Psoas muscle (tissue), 8 donors: Measurements from ENCODE around the gene SPATA13. TPM values are rescaled to one million over a fixed set of nuclear protein-coding genes. Genes with fewer than 3 reads are reported as not detected.

Experiments
- ATAC-seq, 4 donors: fragments of 200-7000 bp; cut with Tn5 transposase; one replicate each; pipeline ENCODE4 v1.9.1; 2020; ENCODE audit warnings: moderate library complexity in 3 of 4, mild to moderate bottlenecking in 2 of 4
- DNase-seq, 2 donors: peaks; one replicate each; pipeline ENCODE4 v3.0.0-alpha.2; 2020
- H3K27ac ChIP-seq: fragments of 200-600 bp; one replicate; pipeline ENCODE4 v1.8.0; 2022
- H3K27me3 ChIP-seq, 3 donors: fragments of 200-600 bp in 1 of 3; one replicate each; pipeline versions ENCODE4 v1.6.1 to v1.8.0; 2013 to 2022; ENCODE audit warnings: low read length in 2 of 3, mild to moderate bottlenecking in 2 of 3, moderate library complexity in 1 of 3; ENCODE audit not compliant: insufficient read depth in 3 of 3
- H3K36me3 ChIP-seq, 2 donors: fragments of 200-600 bp in 1 of 2; one replicate each; pipeline versions ENCODE4 v1.6.1 to v1.8.0; 2013 to 2022; ENCODE audit warnings: low read depth in 1 of 2, mild to moderate bottlenecking in 1 of 2, moderate library complexity in 1 of 2; ENCODE audit not compliant: insufficient read depth in 1 of 2
- H3K4me1 ChIP-seq: fragments of 200-600 bp; one replicate; pipeline ENCODE4 v1.8.0; 2022
- H3K4me3 ChIP-seq: fragments of 200-600 bp; one replicate; pipeline ENCODE4 v1.8.0; 2022; ENCODE audit warnings: mild to moderate bottlenecking
- H3K9me3 ChIP-seq: fragments of 200-600 bp; one replicate; pipeline ENCODE4 v1.8.0; 2022
- WGBS, 3 donors: extraction: QIAGEN DNeasy Blood & Tissue Kit; methylation state at CpG; one replicate each; pipeline versions ENCODE4 v1.1.6 to v1.1.7; 2013; 5-methylcytosine and 5-hydroxymethylcytosine counted together
- intact Hi-C, 2 donors: fragments of 100-400 bp; cut with DNase I; formaldehyde crosslinking; loops; one replicate each; pipeline versions ENCODE4 v1.11.0 to v1.14.2; 2022
- polyA plus RNA-seq, 3 donors: library from polyadenylated mRNA; stranded (reverse); fragments of 200-250 nt; gene quantifications; one replicate each; pipeline ENCODE4 v1.2.3, GENCODE V29; 2013
- total RNA-seq, 4 donors: library from RNA; stranded (reverse); fragmentation: NEBNext Ultra II Directional in 2 of 4; extraction: Animal tissue kit (Norgen Biotek cat#: 25700) in 2 of 4; gene quantifications; one replicate each; pipeline versions ENCODE4 v1.2.1 to v1.2.4, GENCODE V29; 2021 to 2023
- TF ChIP-seq, protein P1 (sequence below): fragments of 200-600 bp; IDR thresholded peaks from one replicate; pipeline ENCODE4 v1.8.0; 2022; ENCODE audit warnings: antibody characterized with exemption
- donor health status: healthy with polysubstance abuse.
- donor health status: DM: no; HTN: no; CAD: no; lungs with moderate emphysema.
- donor health status: Bipolar disorder and iron deficiency.
- donor health status: healthy.
- donor health status: DM: yes; HTN: yes; CAD: no.
- donor health status: DM: no; HTN: no; CAD: no.
- donor health status: DM: no; HTN: no; CAD: no.
- donor health status: DM: yes; HTN: yes; CAD: no.

Gene SPATA13
- total and polyA plus RNA-seq, 7 donors = 0.87 to 5.8 (median 2.5) TPM

DNA sequence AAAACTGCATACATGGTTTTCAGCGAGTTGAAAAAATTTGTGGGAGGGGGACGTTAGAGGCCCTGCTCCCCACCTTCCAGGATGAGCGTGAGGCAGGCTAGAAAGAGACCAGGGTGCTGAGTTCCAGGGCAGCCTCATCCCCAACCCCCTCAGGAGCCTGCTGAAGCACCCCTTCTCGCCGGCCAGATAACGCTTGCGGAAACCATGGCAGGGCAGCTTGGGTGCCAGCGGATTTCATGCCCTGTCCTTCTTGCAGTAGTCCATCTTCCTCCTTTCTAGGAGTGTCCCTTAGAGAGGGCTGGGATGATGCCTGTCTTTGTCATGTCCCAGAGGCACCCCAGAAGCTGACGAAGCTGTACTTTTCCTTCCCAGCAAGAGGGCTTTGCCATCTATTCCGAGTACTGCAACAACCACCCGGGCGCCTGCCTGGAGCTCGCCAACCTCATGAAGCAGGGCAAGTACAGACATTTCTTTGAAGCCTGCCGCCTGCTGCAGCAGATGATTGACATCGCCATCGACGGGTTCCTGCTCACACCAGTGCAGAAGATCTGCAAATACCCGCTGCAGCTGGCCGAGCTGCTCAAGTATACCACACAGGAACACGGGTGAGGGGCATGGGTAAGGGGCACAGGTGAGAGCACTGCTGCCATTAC, 129.9 kb downstream of the SPATA13 start:
- intact Hi-C loops = no loop called here
- H3K4me3 ChIP-seq = no peak overlapping the region
- WGBS, 3 donors = 91 to 93% (median 93%) methylated on average over 20 of the region's 20 CpGs
- peaks cover 0 to 38% of the 10 kb centered on the region in 2 donors for H3K36me3 ChIP-seq
- no peak for ATAC-seq
- no peaks in the 10 kb centered on the region for H3K27me3 ChIP-seq
- DNase-seq = no peak
- no peak overlapping the region for H3K27ac ChIP-seq
- H3K9me3 ChIP-seq = no peaks in the 10 kb centered on the region
- no peaks in the 10 kb centered on the region for H3K4me1 ChIP-seq
- TF ChIP-seq, protein P1, sequence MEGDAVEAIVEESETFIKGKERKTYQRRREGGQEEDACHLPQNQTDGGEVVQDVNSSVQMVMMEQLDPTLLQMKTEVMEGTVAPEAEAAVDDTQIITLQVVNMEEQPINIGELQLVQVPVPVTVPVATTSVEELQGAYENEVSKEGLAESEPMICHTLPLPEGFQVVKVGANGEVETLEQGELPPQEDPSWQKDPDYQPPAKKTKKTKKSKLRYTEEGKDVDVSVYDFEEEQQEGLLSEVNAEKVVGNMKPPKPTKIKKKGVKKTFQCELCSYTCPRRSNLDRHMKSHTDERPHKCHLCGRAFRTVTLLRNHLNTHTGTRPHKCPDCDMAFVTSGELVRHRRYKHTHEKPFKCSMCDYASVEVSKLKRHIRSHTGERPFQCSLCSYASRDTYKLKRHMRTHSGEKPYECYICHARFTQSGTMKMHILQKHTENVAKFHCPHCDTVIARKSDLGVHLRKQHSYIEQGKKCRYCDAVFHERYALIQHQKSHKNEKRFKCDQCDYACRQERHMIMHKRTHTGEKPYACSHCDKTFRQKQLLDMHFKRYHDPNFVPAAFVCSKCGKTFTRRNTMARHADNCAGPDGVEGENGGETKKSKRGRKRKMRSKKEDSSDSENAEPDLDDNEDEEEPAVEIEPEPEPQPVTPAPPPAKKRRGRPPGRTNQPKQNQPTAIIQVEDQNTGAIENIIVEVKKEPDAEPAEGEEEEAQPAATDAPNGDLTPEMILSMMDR = no peak

DNA sequence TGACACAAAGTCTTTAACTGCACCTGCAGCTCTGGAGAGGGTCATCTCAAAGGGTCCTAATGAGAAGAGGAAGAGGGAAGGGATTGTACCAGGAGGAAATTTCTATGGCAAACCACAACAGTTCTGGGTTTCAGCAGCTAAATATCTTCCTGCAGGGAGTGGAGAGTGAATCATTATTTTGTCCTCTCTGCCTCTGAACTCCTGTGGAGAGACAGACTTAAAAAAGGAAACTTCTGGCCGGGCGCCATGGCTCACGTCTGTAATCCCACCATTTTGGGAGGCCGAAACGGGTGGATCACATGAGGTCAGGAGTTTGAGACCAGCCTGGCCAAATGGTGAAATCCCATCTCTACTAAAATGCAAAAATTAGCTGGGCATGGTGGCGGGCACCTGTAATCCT, 132.0 kb downstream of the SPATA13 start:
- Histone ChIP-seq H3K9me3 (no peaks in the 10 kb centered on the region), H3K4me3 (no peak overlapping the region), H3K27me3 (no peaks in the 10 kb centered on the region), H3K4me1 (no peaks in the 10 kb centered on the region), H3K27ac (no peak overlapping the region), H3K36me3 (peaks cover 0 to 34% of the 10 kb centered on the region in 2 donors)
- 88 to 91% (median 89%) methylated on average over 6 of the region's 6 CpGs for WGBS, 3 donors
- ATAC-seq (no peak), DNase-seq (no peak)
- TF ChIP-seq, protein P1 = no peak
- intact Hi-C loops = no loop called here

DNA sequence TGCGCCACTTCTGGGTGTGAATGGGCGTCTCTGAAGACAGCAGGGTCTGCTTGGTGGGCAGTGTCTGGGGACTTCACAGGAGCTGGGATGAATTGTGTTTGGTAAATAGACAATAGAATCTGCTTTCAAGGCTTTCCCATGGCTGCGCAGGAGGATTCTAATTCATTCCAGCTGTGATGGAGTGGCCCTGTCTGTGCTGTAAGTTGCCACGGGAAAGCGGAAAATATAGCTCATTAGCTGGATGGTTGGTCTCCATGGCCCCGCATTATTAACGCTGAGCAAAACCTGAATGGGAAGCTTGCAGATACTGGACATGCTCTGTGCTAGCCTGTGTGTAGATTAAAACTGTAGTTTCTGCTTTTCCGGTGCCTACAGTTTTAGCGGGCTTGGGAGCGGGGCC, 133.2 kb downstream of the SPATA13 start:
- 82 to 86% (median 84%) methylated on average over 10 of the region's 10 CpGs for WGBS, 3 donors
- Histone ChIP-seq H3K27ac (no peak overlapping the region), H3K9me3 (no peaks in the 10 kb centered on the region), H3K36me3 (peaks cover 0 to 44% of the 10 kb centered on the region in 2 donors), H3K4me1 (no peaks in the 10 kb centered on the region), H3K27me3 (no peaks in the 10 kb centered on the region), H3K4me3 (no peak overlapping the region)
- ATAC-seq = no peak
- TF ChIP-seq, protein P1 = no peak
- DNase-seq = no peak
- intact Hi-C loops = no loop called here

DNA sequence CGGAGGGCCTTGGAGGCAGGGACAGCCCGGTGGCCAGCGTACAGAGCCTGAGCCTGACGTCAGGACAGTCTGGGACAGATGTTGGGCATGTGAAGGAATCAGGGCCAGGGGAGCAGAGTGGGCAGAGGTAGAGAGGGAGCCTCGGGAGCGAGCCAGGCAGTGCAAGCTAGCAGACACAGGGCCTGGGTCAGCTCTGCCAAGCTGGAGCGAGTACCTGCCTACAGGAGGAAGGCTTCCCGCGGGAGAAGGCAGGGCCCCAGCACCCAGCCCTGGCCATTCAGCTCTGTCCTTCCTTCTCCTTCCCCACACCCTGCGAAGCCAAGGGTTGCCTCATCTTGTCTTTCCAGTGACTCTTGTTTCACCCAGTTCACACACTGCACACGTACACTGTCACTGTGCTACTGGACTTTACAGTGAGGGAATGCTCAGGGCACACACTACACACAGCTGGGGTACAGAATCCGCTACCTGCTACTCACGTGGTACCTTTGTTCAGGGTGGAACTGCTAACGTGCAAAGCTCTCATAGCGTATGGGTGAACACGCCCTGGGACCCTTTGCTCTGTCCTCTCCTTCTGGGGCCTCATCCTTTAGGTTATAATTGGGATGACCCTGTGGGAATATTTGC, 139.1 kb downstream of the SPATA13 start:
- DNase-seq (no peak), ATAC-seq (no peak)
- TF ChIP-seq, protein P1 = no peak
- Histone ChIP-seq H3K36me3 (peaks cover 0 to 18% of the 10 kb centered on the region in 2 donors), H3K9me3 (no peaks in the 10 kb centered on the region), H3K4me1 (no peaks in the 10 kb centered on the region), H3K27ac (no peak overlapping the region), H3K27me3 (no peaks in the 10 kb centered on the region), H3K4me3 (no peak overlapping the region)
- WGBS, 3 donors = 94 to 95% (median 94%) methylated on average over 16 of the region's 16 CpGs
- intact Hi-C loops = no loop called here
